Activated CD4-positive, alpha-beta T cell treated with anti-CD3 and anti-CD28 coated beads for 24 hours (primary cell): ENCODE data around the gene RAB11FIP3.
"Not testable (repeated sequence)": the region's sequence is repeated elsewhere in the genome, so short reads cannot be mapped to it uniquely, and the experiment has no call there.

ENCODE experiments used
- DNase-seq, 2 donors: peaks; one replicate each; pipeline ENCODE4 v3.0.0-alpha.2; 2020; ENCODE audit warnings: low read depth in 2 of 2

The RAB11FIP3 gene

DNA sequence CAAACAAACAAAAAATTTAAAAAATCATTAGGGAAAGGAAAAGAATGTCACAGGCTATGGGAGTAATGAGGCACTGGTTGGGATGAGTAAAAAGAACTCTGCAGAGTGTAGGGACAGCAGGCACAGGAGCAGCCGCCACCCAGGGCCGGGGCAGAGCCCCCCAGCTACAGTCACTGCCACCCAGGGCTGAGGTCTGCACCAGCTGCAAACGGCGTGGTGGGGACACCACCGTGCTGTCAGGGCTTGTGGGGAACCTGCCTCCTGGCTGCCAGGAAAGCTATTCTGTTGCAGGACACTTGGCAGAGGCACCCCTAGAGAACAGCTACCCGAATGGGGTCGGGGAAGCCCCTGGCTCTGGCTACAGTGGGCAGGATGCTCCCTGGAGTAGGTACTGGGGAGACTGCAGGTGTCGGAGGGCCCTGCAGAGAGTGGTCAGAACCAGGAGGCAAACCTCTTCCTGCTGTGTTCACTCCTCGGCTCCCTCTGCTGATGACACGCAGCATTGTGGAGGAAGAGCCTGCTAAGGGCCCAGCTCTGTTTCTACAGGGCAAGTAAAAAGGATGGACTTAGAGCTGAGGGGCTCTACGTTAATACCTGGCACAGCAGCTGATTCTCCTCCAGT lies 69.8 kb downstream of the RAB11FIP3 start:
- DNase-seq = no peak

DNA sequence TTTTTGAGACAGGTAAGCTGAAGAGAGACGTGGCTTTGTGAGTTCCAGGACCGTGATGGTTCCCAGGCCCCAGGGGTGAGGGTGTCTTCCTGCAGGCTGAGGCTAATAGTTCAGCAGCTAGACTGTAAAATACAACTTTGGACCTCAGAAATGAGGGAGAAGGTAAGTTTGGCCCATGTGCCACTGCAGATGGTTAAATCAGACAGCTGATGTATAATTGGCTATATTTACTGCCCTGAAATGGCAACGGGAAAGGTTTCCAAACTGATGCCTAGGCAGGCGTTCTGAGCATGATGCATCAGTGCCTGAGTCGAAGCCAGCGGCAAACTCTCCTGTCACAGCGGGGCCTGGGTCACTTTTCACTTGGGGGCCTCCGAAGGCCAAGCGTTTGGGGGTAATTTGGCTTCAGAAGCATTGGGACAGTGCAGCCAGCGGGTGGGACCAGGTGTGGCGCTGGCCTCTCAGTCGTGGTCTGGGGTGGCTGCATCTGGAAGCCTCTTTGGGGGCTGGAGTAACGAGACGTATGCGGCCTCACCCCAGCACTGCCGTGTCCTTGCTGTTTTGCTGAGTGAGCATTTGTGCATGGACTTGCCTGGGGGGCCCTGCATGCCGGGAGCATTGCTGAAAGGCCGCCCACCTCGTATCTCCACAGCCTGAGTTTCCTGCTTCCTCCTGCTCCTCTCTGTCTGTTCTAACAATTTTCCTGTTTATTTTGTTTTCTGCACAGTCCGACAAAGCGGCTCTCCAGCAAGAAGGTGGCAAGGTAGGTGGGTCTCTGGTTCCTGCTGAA lies 70.8 kb downstream of the RAB11FIP3 start:
- DNase-seq = no peak

DNA sequence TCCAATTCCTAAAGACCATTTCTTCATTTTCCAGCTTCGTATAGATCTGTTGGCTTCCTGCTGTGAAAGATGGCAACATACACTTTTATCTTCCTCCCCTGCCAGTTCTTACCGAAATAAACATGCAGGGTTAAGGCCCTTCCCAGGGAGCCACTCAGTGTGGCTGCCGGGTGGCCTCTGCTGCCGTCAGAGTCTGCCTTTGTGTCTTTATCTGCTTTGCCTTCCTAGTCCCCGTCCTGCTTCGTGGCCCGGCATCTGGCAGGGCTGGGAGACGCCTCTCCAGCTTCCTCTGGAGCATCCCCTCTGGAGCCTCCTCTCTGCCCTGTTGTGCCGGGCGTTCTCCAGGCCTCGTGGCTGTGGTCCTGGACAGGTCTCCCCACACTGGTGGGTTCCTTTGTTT lies 71.8 kb downstream of the RAB11FIP3 start:
- DNase-seq = no peak

DNA sequence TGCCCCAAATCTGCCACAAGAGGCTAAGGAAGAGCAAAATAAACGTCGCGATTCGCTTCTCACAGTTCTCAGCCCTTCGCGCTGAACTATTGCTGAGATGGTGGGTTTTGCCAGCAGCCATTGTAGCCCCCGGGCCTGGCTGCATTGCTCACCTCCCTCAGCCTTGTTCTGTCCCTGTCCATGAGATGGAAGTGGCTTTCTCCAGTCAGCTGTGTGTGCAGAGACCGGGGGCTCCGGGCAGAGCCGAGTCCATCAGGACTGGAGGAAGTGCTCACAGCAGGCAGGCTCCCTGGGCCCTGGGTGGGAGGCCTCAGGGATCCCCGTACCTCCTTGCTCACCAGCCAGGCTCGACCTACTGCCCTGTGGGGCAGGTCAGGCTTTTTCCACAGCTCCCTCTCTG lies 74.5 kb downstream of the RAB11FIP3 start:
- no peak for DNase-seq

DNA sequence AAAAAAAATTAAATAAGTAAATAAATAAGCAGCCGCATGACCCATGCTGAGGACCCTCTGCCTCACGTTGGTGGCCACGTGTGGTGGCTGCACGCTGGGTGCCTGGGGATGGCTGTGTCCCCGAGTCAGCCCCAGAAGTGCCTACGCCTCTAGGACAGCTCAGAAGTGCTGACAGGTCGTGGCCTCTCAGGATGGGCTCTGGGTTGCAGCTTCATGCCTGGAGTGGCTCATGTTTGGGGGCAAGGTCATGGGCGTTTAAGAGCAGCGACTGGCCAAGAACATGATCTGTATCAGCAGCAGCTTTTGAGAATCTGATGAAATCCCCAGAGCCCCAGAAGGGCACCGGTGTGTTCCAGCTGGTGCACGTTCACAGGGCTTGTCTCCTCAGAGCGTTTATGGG lies 75.3 kb downstream of the RAB11FIP3 start:
- no peak for DNase-seq

DNA sequence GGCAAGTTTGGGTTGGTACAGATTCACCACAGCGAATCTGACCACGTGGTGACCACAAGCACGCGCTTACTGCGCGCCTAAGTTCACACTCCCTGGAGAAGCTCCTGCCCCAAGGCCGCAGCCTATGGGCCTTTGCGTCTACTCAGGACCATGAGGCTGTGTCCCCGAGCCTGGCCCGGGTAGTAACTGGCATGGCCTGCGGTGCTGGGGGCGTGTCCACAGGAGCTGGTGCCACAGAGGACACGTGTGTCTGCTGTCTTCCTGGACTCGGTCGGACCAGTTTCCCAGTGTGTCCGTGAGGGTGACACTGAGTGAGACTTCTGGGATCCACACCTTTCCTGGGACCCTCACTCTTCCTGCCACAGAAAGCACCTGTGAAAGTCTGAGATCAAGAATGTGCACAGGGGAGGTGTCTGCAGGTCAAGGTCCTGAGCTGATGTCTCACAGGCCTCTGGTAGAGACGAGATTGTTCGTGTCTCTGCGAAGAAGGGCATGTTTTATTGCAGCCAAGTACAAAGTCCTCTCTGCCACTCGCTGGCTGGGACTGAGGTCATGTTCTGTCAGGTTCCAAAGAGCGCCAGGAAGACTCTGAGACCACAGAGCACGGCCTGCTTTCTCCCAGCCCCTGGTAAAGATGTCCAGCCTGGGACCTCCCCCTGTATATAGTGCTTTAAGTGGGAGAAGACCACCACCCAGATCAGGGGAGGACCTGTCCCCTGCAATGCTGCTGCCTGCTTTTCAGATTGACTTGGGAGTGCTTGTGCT lies 76.9 kb downstream of the RAB11FIP3 start:
- DNase-seq = no peak

DNA sequence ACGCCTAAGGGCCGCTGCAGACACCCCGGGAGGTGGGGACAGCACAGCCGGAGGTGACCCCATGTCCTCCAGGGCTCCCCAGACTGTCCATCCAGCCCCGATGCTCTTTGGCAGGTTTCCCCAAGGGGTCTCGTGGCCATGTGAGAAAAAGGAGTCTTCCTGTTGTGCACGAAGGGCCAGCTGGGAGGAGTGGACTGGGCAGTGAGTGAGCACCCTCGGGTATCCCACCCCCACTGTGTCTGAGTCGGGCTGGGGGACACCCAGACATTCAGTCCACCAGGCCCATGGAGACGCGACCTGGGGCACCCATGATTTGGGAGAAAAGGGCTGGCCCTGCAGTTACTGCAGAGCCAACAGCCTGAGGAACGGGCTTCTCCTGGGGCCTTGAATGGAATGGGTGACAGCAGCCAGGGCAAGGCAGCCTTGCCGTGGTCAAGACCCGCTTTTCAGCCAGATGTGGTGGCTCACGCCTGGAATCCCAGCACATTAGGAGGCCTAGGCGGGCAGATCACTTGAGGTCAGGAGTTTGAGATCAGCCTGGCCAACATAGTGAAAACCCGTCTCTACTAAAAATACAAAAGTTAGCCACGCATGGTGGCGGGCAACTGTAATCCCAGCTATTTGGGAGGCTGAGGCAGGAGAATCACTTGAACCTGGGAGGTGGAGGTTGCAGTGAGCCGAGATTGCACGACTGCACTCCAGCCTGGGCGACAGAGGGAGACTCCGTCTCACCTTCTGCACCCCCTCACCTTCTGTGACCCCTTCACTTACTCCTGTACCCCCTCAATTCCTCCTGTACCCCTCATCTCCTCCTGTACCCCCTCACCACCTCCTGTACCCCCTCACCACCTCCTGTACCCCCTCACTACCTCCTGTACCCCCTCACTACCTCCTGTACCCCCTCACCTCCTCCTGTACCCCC lies 78.0 kb downstream of the RAB11FIP3 start:
- no peak for DNase-seq

DNA sequence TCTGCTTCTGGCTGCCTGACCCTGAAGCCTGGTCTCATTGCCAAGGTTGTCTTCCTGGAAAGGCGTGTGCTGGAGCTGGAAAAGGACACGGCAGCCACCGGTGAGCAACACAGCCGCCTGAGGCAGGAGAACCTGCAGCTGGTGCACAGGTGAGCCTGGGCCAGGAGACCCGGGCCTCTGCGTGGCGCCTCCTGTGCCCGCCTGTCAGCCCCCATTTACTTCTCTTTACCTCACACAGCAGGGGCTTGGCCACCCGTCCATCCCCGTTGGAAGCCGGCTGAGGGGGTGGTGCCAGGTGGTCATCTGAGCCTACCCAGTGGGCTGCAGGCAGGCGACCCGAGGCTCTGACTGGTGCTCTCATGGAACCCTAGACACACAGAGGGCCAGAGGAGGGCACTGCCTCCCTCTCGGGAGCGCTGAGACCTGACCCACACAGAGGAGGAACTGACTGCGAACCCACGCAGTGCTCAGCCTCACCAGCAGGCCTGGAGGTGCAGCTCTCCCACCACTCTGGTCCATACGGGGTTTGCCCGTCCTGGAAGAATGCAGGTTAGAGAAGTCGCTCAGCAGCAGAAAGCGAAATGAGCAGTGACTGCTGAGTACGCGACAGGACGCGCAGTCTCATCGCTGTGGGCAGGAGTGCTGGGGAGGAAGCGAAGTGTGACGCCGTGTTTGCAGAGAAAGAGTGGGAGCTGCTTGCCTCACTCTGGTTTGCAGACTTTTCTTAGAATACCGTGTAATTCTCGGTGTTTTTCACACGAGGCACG lies 80.2 kb downstream of the RAB11FIP3 start:
- DNase-seq = no peak

DNA sequence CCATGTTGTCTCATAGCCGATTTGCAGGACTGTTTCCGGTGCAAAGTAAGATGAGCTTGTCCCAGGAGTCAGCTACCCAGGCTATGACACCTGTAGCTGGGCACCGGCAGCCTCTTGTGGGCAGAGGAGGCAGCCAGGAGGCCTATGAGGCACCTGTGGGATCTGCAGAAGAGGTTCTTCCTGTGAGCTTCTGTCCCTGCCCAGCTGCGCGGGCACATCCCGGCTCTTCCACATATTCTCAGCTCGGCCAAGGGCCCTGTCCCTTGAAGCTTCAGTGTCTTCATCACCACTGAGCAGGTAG lies 80.7 kb downstream of the RAB11FIP3 start:
- DNase-seq = no peak

DNA sequence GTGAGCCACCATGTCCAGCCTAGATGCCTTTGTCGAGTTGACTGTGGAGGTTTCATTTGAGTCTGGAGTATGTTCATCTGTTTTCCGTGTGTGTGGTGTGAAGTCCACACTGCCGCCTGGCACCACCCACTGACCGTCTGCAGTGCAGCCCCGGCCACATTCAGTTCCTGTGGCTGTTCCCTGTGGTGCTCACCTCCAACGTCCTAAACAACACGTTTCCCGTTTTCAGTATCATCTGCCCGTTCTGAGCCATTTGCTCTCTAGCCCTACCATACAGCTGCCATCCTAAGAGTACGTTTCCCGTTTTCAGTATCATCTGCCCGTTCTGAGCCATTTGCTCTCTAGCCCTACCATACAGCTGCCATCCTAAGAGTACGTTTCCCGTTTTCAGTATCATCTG lies 82.1 kb downstream of the RAB11FIP3 start:
- not testable (repeated sequence) for DNase-seq

DNA sequence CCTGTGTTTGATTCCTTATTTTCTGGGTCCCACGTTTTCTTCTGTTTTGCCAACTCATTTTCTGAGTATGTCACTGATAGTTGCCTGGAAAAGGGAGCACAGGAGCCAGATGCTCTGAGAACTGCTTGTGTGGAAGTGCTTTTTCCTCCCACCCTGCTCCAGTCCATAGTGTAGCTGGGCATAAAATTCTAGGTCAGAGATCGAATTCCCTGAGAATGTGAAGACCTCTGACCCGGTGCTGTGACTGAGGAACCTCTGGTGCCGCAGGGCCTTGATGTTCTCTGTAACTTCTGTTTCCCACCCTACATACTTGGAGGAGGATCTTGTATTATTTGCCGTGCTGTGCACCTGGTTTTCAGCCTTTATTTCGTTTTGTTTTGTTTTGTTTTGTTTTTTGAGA lies 82.5 kb downstream of the RAB11FIP3 start:
- DNase-seq = no peak

DNA sequence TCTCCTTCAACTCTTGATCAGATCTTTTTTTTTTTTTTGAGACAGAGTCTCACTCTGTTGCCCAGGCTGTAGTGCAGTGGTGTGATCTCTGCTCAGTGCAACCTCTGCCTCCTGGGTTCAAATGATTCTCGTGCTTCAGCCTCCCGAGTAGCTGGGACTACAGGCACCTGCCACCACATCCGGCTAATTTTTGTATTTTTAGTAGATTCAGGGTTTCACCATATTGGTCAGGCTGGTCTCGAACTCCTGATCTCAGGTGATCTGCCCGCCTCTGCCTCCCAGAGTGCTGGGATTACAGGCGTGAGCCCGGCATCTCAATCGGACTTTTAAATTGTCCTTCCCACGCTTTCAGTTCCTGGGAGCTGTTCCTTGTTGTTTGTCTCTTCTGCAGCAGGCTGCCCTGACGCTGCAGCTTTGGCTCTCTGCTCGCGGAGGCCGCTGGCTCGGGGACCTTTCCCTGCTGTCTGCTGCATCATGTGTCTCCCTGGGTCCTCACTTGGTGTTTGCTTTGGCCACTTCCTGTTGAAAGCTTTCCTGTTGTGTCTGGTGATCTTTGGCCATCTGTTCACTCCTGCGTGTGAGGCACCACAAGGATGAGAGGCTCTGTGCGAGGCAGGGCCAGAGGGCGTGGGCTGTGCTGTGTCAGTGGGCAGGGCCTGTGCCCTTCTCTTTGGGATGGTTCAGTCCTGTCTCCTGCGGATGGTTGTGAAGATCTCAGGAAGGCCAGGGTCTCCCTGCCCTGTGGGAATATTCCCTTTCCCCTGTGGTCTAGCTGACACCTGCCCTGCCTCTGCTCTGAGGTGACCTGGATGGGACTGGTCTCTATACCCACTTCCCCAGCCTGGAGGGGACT lies 83.7 kb downstream of the RAB11FIP3 start:
- no peak for DNase-seq

DNA sequence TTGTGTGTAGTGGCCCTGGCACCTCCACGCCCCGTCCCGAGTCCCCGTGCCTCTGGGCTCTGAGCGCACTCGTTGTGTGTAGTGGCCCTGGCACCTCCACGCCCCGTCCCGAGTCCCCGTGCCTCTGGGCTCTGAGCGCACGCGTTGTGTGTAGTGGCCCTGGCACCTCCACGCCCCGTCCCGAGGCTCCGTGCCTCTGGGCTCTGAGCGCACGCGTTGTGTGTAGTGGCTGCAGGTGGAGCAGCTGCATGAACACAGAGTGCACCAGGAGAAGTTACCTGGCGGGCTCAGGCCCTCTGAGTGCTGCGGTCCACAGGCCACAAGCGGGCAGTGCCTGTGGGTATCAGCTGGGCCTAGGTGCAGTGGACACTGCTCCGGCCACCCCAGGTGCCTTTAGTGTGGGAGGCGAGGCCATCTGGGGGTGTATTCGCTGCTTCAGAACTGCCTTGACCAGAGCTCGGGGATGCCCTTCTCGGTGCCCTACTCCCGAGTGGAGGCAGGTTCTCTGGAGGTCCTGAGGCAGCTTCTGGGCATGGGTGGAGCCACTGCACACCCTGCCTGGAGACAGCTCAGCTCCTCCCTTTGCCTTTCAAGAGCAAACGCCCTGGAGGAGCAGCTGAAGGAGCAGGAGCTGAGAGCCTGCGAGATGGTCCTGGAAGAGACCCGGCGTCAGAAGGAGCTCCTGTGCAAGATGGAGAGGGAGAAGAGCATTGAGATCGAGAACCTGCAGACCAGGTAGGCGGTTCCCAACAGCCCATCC lies 84.8 kb downstream of the RAB11FIP3 start:
- no peak for DNase-seq

DNA sequence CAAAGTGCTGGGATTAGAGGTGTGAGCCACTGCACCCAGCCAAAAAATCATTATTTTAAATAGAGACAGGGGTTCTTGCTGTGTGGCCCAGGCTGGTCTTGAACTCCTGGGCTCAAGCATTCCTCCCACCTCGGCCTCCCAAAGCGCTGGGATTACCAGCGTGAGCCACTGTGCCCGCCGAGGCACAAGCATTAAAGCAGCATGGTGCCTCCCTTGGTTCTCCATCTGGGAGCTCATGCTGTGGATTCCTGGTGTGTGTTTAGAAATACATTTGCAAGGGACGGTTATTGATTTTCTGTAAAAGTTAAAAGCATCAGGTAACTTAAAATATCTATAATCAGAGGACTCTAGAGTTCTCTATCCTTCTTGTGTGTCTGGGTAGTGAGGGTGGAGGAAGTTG lies 87.4 kb downstream of the RAB11FIP3 start:
- no peak for DNase-seq

DNA sequence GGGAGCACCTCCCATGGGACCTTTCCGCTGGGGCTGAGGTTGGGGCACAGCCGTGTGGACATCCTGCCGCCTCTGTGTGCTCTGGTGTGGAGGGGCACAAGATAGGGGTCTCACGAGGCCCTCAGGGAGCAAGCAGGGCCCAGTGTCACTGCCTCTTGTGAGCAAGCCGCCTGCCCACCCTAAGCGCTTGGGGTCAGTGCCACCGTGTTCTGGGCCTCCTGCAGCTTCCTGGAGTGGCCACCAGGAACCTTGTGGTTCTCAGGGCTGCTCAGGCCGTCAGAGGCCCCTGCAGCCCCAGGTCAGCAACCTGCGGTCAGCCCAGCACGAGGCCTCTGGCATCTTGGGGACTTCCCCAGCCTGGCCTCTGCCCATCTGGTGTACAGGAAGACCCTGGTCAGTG lies 88.5 kb downstream of the RAB11FIP3 start:
- DNase-seq = no peak

DNA sequence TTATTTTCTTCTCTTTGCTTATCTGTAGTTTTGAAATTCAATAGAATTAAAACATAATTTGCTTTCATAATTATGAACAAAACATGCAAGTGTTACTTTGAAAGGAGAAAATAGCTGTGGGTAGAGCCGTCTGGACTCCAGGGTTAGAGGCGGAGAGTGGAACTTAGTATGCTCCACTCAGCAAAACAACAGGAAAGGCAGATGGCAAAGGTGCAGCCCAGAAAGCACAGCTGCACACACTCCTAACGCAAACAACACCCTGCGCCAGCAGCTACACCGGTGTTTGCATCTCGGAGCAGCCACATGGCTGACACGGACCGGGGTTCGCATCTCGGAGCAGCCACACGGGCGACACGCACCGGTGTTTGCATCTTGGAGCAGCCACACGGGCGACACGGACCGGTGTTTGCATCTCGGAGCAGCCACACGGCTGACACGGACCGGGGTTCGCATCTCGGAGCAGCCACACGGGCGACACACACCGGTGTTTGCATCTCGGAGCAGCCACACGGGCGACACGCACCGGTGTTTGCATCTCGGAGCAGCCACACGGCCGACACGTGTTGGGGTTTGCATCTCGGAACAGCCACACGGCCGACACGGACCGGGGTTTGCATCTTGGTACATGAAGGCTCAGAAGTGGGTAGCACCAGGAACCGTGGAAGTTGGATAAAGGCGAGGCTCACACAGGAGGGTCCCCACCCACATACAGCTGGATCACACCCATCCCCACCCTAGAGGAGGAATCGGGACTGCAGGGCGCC lies 89.9 kb downstream of the RAB11FIP3 start:
- DNase-seq = no peak

DNA sequence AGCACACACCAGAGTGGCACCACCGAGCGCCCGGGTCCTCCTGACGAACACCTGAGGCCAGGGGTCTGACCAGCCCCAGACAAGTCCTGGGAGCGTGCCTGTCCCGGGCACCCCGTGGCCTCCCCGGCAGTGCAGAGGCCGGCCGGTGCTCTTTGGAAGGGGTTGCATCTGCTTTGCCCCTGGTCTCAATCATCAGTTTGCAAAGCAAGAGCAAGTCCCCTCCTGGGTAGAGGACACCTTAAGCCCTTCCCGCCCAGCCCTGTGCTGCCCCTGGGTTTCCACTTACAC lies 90.4 kb downstream of the RAB11FIP3 start:
- no peak for DNase-seq

DNA sequence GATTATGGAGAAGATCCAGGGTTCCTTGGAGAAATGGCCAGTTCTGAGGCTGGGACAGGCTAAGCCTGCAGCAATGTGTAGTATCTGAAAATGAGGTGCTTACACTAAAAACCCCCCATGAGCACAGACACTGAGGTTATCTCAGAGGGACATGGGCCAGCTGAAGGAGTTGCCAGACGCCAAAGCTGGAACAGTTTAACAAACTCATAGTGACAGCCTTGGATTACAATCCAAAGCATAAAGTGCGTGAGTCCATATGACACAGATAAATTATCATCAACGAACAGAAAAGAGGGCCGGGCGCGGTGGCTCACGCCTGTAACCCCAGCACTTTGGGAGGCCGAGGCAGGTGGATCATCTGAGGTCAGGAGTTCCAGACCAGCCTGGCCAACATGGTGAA lies 90.9 kb downstream of the RAB11FIP3 start:
- DNase-seq = no peak

DNA sequence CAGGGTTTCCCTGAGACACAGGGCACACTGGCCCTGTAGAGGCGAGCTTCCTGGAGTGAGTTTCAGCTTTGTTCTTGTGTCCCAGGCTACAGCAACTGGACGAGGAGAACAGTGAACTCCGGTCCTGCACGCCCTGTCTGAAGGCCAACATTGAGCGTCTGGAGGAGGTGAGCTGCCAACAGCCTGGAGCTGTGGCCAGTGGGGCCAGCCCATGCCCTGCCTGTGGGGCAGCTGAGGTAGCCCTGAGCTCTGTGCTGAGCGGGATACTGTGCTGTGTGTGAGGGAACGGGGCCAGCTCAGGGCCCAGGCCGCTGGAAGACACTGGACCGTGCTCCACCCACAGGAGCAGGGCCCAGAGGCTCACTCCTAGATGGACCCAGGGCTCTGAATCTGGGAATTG lies 93.4 kb downstream of the RAB11FIP3 start:
- DNase-seq = no peak
